SK-N-MC (cell line): ENCODE data around the gene ATP2B1.

Experiments used
- EZH2 ChIP-seq: fragments of 200-600 bp; sonication (generic); IDR thresholded peaks from one replicate; pipeline ENCODE4 v1.6.1; 2017; ENCODE audit warnings: antibody characterized with exemption
- POLR2AphosphoS5 ChIP-seq: IDR thresholded peaks from 2 replicates; pipeline ENCODE4 v1.6.1; 2012; ENCODE audit warnings: mild to moderate bottlenecking, low read depth, low read length, borderline replicate concordance

GRCh38 chr12:89544681-89545184 is 163.9 kb downstream of the ATP2B1 start:
- TF ChIP-seq EZH2 (no peak), POLR2AphosphoS5 (no peak)
